ENCODE measurements around the gene MGAT1.

MGAT1 gene

GRCh38 chr5:180823940-180824629, 21.5 kb upstream of the MGAT1 start:
- DNase-seq, result no peak

GRCh38 chr5:180823346-180823745, 20.7 kb upstream of the MGAT1 start:
- no peak for DNase-seq

GRCh38 chr5:180821538-180821937, 18.9 kb upstream of the MGAT1 start:
- DNase-seq, result no peak

GRCh38 chr5:180820788-180821321, 18.2 kb upstream of the MGAT1 start:
- peak in 1 of 2 experiments; percentile 24 for DNase-seq

- DNase-seq, result no peak
Measured at GRCh38 chr5:180818677-180819341, 16.2 kb upstream of the MGAT1 start.

- DNase-seq, result no peak
Measured at GRCh38 chr5:180817893-180818674, 15.5 kb upstream of the MGAT1 start.

- DNase-seq, result no peak
Measured at GRCh38 chr5:180816608-180817534, 14.3 kb upstream of the MGAT1 start.

- DNase-seq, result no peak
Measured at GRCh38 chr5:180815293-180815917, 12.8 kb upstream of the MGAT1 start.

- DNase-seq, result no peak
Measured at GRCh38 chr5:180813420-180813819, 10.8 kb upstream of the MGAT1 start.

GRCh38 chr5:180811623-180812124, 9.1 kb upstream of the MGAT1 start:
- DNase-seq, result peak in 1 of 2 experiments; percentile 22

- no peak for DNase-seq
Measured at GRCh38 chr5:180810959-180811622, 8.5 kb upstream of the MGAT1 start.

- peak; percentile 86 to 90 for DNase-seq
Measured at GRCh38 chr5:180810210-180810958, 7.8 kb upstream of the MGAT1 start.

GRCh38 chr5:180809403-180810209, 7.0 kb upstream of the MGAT1 start:
- peak; percentile 41 to 92 for DNase-seq

- DNase-seq, result peak in 1 of 2 experiments; percentile 19
Measured at GRCh38 chr5:180808461-180809000, 5.9 kb upstream of the MGAT1 start.

GRCh38 chr5:180807654-180808414, 5.2 kb upstream of the MGAT1 start:
- no peak for DNase-seq

GRCh38 chr5:180807046-180807445, 4.4 kb upstream of the MGAT1 start:
- no peak for DNase-seq

- DNase-seq, result peak in 1 of 2 experiments; percentile 46
Measured at GRCh38 chr5:180806351-180807011, 3.9 kb upstream of the MGAT1 start.
